Measurements from ENCODE around the gene BCL6. TPM values are rescaled to one million over a fixed set of nuclear protein-coding genes. Genes with fewer than 3 reads are reported as not detected.

BCL6 gene
- total RNA-seq, 6 experiments from 2014 or later = 28.0 to 36.5 (median 31.1) TPM

- Mint-ChIP-seq H3K4me3 (no peak overlapping the region), H3K27me3 (ENCODE audit: insufficient read depth) (no peaks in the 10 kb centered on the region)
Measured at GRCh38 chr3:187733371-187733770, 11.9 kb downstream of the BCL6 start.

GRCh38 chr3:187729598-187729997, 15.7 kb downstream of the BCL6 start:
- Mint-ChIP-seq H3K27me3 (ENCODE audit: insufficient read depth) (no peaks in the 10 kb centered on the region; the same call in 1 of the 2 replicates), H3K4me1 (ENCODE audit: low read depth) (no peaks in the 10 kb centered on the region), H3K4me3 (no peak overlapping the region), H3K36me3 (ENCODE audit: low read depth) (peaks cover 59% of the 10 kb centered on the region), H3K9me3 (no peaks in the 10 kb centered on the region), H3K27ac (no peak overlapping the region)
- TF ChIP-seq CTCF (IDR thresholded peaks at IDR 0.05) = no peak
- no peak for DNase-seq

More at GRCh38 chr3:187733371-187733770, 11.9 kb downstream of the BCL6 start:
- Mint-ChIP-seq H3K9me3 (no peaks in the 10 kb centered on the region), H3K4me1 (ENCODE audit: low read depth) (peaks cover 29% of the 10 kb centered on the region), H3K27ac (no peak overlapping the region), H3K36me3 (ENCODE audit: low read depth) (peaks cover 51% of the 10 kb centered on the region)
- DNase-seq = no peak
- no peak for TF ChIP-seq CTCF (IDR thresholded peaks at IDR 0.05)

- H3K9me3 Mint-ChIP-seq = no peaks in the 10 kb centered on the region
- no peaks in the 10 kb centered on the region for H3K4me1 Mint-ChIP-seq (ENCODE audit: low read depth)
- DNase-seq = no peak
- peaks cover 64% of the 10 kb centered on the region for H3K36me3 Mint-ChIP-seq (ENCODE audit: low read depth)
- peak overlapping the region; percentile 13; the same call in 1 of the 2 replicates for H3K27ac Mint-ChIP-seq
- no peaks in the 10 kb centered on the region; the same call in 1 of the 2 replicates for H3K27me3 Mint-ChIP-seq (ENCODE audit: insufficient read depth)
- no peak overlapping the region for H3K4me3 Mint-ChIP-seq
- no peak for TF ChIP-seq CTCF (IDR thresholded peaks at IDR 0.05)
Measured at GRCh38 chr3:187728940-187729583, 16.2 kb downstream of the BCL6 start.

GRCh38 chr3:187728248-187728647, 17.0 kb downstream of the BCL6 start:
- Mint-ChIP-seq H3K4me1 (ENCODE audit: low read depth) (no peaks in the 10 kb centered on the region), H3K36me3 (ENCODE audit: low read depth) (peaks cover 68% of the 10 kb centered on the region), H3K27ac (no peak overlapping the region), H3K27me3 (ENCODE audit: insufficient read depth) (no peaks in the 10 kb centered on the region; the same call in 1 of the 2 replicates), H3K4me3 (no peak overlapping the region), H3K9me3 (no peaks in the 10 kb centered on the region)
- DNase-seq = no peak
- no peak for TF ChIP-seq CTCF (IDR thresholded peaks at IDR 0.05)

- H3K36me3 Mint-ChIP-seq (ENCODE audit: low read depth) = peaks cover 64% of the 10 kb centered on the region
- TF ChIP-seq CTCF (IDR thresholded peaks at IDR 0.05) = no peak
- no peak overlapping the region for H3K4me3 Mint-ChIP-seq
- no peaks in the 10 kb centered on the region for H3K4me1 Mint-ChIP-seq (ENCODE audit: low read depth)
- no peaks in the 10 kb centered on the region; the same call in 1 of the 2 replicates for H3K27me3 Mint-ChIP-seq (ENCODE audit: insufficient read depth)
- no peaks in the 10 kb centered on the region for H3K9me3 Mint-ChIP-seq
- no peak overlapping the region; the same call in 1 of the 2 replicates for H3K27ac Mint-ChIP-seq
- no peak for DNase-seq
Measured at GRCh38 chr3:187726564-187726963, 18.7 kb downstream of the BCL6 start.

All from HFFc6 (cell line).